HG03354 (cell line): Measurements from ENCODE around the gene WBP2NL.

Experiments
- ATAC-seq: cut with Tn5 transposase; IDR thresholded peaks from one replicate; pipeline ENCODE4 v1.9.1; 2021; ENCODE audit warnings: mild to moderate bottlenecking; ENCODE audit not compliant: unreplicated experiment, poor library complexity, severe bottlenecking

The WBP2NL gene

GRCh38 chr22:41976961-41977566, 21.5 kb upstream of the WBP2NL start:
- ATAC-seq, result no peak

- no peak for ATAC-seq
Measured at GRCh38 chr22:41978732-41979131, 19.9 kb upstream of the WBP2NL start.

- no peak for ATAC-seq
Measured at GRCh38 chr22:41979423-41980250, 19.0 kb upstream of the WBP2NL start.

GRCh38 chr22:41982865-41983264, 15.7 kb upstream of the WBP2NL start:
- no peak for ATAC-seq

GRCh38 chr22:41983513-41984405, 14.8 kb upstream of the WBP2NL start:
- no peak for ATAC-seq

GRCh38 chr22:41987276-41987675, 11.3 kb upstream of the WBP2NL start:
- ATAC-seq, result no peak

GRCh38 chr22:41989246-41989645, 9.3 kb upstream of the WBP2NL start:
- no peak for ATAC-seq

GRCh38 chr22:41991111-41991510, 7.5 kb upstream of the WBP2NL start:
- no peak for ATAC-seq

GRCh38 chr22:41992496-41992895, 6.1 kb upstream of the WBP2NL start:
- no peak for ATAC-seq

- ATAC-seq, result no peak
Measured at GRCh38 chr22:41995211-41995610, 3.4 kb upstream of the WBP2NL start.

GRCh38 chr22:41996826-41997225, 1.8 kb upstream of the WBP2NL start:
- no peak for ATAC-seq

- no peak for ATAC-seq
Measured at GRCh38 chr22:42000466-42000865, 1.9 kb downstream of the WBP2NL start.

GRCh38 chr22:42001121-42001520, 2.5 kb downstream of the WBP2NL start:
- no peak for ATAC-seq

- ATAC-seq, result no peak
Measured at GRCh38 chr22:42001706-42002105, 3.1 kb downstream of the WBP2NL start.

GRCh38 chr22:42007922-42008321, 9.3 kb downstream of the WBP2NL start:
- no peak for ATAC-seq

GRCh38 chr22:42010778-42011177, 12.2 kb downstream of the WBP2NL start:
- no peak for ATAC-seq

GRCh38 chr22:42013385-42013784, 14.8 kb downstream of the WBP2NL start:
- no peak for ATAC-seq

GRCh38 chr22:42016111-42016510, 17.5 kb downstream of the WBP2NL start:
- ATAC-seq, result no peak

- ATAC-seq, result no peak
Measured at GRCh38 chr22:42018224-42018623, 19.6 kb downstream of the WBP2NL start.

GRCh38 chr22:42021571-42021970, 23.0 kb downstream of the WBP2NL start:
- no peak for ATAC-seq
